8988T (cell line): ENCODE data around the gene SNX24.
"Not testable (repeated sequence)": the region's sequence is repeated elsewhere in the genome, so short reads cannot be mapped to it uniquely, and the experiment has no call there.

Experiments
- DNase-seq: peaks from one replicate; pipeline ENCODE4 v3.0.0; 2011

The SNX24 gene, protein sequence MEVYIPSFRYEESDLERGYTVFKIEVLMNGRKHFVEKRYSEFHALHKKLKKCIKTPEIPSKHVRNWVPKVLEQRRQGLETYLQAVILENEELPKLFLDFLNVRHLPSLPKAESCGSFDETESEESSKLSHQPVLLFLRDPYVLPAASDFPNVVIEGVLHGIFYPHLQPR

DNA sequence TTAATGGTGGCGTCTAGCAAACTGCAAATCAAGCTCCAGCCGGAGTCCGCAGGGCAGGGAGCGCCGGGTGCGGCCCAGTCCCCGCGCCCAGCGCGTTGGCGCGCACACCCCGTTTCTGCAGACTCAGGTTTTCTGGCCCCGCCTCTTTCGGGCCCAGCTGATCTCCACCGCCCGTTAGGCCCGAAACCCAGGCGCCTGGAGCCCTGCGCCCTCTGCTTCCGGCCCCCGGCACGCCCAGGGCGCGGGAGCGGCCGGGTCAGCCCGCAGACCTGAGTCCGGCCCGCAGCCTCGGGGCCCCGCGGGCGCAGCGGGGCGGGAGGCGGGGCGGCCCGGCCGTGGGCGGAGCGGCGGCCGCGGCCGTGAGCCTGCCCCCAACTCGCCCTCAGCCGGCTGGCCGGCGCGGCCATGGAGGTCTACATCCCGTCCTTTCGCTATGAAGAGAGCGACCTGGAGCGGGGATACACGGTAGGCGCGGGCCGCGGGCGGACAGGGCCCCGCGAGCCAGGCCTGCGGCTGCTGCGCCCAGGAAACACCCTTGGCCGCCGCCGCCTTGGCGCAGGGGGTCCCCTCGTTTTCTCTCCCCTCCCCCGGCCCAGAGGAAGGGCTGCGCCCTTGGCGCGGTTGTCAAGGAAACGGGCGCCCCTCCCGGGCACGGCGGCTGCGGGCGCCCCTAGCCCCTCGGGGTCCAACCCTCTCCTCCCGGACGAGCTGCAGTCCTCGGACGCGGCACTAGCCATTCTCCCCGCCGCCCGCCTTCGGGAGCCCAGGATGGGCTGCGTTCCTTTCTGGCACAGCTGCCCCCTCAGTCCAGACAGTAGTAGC lies at the start of gene SNX24:
SNX24 (plus strand) TSS at position 385 of the 822 bp plus-strand sequence; CDS start at position 406, 21 bp downstream.
- peak; percentile 66 for DNase-seq

DNA sequence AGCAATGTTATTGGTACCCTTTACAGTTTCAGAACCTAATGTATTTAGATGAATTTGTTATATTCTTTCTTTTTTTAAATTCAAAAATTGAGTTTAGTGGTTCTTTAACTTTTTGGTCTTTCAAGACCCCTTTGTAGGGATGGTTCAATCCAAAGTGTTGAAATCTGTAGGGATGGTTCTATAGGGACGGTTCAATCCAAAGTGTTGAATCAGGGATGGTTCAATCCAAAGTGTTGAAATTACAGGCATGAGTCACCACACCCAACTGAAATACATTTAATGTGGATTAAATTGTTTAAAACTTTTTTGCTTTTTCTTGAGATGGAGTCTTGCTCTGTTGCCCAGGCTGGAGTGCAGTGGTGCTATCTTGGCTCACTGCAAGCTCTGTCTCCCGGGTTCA lies 39.9 kb upstream of the SNX24 start:
- DNase-seq = no peak

DNA sequence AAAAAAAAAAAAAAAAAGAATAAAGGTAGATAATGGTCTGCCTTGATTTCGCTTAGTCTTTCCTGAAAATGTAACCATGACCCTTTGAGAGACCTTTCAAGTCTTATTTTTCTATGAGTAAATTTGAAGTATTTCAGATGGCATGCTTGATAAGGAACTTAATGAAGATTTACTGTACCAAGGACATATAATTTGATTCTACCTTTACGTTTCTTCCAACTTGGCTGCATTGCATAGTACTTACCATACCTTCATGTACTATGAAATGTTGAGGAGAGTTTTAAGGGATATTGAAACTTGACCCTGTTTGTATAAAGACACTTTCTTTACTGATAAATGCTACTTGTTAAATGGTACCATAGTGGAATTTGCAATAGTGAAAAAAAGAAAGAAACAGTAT lies 35.0 kb upstream of the SNX24 start:
- DNase-seq = no peak

DNA sequence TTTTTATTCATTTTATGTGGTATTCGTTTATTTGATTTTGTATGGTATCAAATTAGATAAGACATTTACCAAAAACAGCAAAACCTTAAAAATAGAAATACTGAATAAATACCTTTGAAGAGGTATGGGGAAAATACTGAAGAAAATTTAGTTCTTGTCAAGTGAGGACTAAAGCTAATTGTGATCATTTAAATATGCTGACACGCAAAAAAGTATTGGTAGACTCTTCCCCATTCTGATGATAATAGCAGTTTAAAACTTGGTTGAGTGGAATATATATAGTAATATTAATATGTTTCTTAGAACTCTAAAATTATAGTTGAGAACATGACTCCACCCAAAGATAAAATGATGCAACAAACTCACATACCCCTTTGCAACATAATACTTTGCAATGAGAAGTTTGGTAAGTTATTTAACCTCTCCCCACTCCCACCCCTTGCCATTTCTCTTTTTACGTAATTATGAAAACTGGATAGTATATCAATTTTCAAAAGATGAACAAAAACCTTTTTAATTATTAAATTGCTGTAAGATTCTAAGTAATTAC lies 30.1 kb upstream of the SNX24 start:
- DNase-seq = no peak

DNA sequence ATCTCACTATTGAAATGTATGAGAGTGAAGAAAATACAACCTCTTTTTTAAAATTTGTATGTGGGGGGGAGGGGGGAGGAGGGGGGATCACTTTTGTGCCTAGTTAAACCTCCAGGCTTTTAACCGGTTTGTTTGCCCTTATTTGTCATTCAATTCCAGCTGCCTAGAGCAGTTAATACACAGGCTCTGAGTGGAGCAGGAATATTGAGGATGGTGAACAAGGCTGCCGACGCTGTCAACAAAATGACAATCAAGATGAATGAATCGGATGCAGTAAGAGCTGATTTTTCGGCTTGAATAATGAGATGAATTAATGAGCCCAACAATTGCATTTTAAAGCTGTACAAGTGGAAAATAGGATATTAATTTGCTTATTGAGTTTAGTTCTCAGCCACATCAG lies 28.7 kb upstream of the SNX24 start:
- no peak for DNase-seq

DNA sequence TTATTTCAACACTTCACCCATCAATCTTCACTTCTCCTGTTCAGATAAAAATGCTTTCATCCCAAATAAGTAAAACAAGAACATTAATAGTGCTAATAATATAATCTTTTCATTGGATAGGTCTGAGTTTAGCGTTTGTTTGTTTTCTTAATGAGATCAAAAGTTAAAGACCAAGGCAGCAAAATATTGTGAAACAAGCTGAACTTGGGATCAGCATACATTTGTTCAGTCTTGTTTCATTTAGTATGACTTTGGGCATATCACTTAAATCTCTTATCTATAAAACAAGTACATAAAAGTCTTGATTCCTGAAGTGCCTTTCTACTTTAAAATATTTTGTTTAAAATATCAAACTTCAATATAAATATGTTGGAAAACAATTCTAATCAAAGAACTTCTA lies 13.4 kb upstream of the SNX24 start:
- DNase-seq = no peak

DNA sequence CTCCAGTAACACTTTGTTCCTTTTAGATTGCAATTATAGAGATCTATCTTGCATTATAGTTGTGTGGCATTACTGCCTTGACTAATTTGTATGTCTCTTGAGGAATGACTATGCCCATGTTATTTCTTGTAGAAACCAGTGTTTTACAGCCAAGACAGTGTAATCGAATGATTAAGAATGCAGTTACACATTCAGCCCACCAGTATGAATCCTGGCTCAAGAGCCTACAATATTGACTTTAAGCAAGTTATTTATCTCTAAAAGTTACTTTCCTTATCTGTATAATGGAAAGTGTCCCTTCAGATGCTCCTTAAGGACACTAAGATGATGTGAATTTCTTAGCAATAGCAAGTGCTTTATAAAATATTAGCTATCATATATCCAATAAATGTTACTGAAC lies 9.7 kb upstream of the SNX24 start:
- DNase-seq = no peak

DNA sequence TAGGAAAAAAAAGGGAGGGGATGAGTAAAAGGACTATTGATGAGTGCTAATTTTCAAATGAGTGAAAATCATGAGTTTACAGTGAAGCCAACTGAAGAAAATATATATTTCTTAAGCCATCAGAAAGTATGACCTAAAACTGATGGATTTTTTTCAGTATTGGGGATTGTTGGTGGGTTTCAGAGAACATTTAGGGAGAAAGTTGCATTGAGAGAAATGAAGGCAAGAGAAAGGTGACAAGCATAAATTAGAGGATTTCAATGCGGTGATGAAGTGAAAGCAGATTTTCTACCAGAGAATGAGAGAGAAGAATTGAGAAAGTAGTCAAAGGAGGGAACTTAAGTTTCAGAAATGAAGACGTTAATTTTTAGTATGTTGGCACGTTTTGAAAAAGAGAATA lies 8.5 kb upstream of the SNX24 start:
- DNase-seq = no peak

DNA sequence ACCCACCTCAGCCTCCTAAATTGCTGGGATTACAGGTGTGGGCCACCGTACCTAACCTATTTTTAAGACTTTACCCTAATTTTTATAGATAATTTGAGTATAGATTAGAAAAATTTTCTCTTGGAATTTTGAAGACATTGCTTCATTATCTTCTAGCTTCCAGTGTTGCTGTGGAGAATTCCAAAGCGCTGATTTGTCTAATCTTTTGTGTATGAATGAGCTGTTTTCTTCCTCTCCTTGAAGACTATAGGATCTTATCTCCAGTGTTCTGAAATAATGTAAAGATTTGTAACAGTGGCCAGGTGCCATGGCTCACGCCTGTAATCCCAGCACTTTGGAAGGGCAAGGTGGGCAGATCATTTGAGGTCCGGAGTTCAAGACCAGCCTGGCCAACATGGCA lies 5.7 kb upstream of the SNX24 start:
- DNase-seq = no peak

DNA sequence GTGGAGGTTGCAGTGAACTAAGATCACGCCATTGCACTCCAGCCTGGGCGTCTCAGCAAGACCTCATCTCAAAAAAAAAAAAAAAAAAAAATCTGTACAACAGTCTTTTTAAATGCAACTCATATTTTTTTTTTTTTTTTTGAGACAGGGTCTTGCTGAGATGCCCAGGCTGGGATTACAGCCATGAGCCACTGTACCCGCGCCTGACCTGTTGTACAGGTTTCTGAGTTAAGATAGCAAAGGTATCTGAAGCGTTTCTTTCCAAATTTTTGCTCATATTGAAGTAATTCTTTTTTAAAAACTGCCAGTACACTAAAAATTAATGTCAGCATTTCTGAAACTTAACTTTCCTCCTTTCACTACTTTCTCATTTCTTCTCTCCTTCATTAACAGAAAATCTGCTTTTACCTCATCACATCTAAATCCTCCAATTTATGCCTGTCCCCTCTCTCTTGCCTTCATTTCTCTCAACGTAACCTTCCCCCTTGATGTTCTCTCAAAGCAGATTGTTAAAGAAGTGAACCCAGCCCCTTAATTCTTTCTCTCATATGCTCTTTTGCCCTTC lies 3.3 kb upstream of the SNX24 start:
- no peak for DNase-seq

DNA sequence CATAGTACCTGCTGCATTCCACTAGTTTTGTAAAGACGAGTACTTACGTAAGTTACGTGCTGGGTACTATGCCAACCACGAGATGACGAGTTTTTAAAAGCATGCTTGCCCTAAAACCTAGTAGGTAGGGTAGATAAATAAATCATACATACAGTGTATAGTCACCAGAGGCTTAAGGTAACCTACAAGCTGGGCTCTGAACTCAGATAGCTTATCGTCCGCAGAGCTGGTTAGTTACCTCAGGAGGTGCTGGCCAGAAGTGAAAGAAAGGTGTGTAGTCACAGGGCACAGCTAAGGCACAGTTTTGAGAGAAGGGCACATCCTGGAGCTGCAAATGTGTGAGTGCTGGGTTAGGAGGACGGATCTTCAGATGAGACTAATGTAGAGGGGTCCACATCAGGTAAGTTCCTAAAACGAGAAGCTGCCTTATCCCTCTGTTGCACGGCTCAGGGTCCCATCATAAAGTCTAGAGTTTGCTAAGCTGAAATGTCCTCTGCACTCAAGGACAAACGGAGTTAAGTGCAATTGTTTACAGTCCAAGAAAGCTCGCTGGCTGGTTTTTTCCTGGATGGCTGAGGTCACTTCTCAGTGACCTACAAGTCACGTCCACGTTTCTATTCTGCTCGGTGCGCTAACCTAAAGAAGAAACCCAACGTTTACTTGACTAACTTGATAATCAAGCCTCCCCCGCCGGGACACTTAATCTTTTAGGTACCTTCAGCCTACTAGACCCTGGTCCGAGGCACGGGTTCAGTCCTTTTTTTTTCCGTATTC lies 1.1 kb upstream of the SNX24 start:
- DNase-seq = no peak

DNA sequence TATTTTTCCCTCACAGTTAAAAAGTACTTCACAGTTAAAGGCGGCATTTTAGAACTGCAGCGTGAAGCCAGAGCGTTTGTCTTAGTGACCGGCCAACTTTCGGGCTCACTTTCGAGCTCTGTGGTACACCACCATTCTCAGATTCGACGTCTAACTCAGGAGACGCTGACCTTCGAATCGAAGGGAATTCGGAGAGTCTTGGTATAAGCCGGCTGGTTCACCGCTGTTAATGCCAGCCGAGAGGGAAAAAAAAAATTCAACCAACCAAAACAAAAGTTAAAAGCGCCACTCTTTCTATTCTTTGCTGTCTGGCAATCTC lies 544 bp upstream of the SNX24 start:
- no peak for DNase-seq

DNA sequence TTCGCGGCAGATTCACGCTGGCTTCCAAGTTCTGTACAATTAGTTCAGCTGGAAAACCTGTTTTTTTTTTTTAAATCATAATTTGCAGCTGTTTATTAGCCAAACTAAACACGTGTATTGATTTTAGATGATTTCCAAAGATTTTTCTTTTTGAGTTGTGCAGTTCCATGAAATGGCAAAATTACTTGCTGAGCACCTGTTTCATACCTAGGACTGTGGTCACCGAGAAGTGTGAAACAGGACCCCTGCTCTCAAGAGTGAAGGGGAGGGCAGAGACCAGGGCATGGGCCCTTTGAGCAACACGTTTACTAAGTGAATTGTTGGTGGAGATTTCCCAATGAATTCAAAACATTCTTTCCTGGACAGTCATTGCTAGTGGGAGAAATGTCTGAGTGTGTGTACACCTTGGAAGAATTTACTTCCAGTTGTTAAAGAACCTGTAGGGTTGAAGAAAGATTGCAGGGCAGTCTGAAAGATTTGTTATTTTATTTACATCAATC lies 688 bp downstream of the SNX24 start:
- peak; percentile 44 for DNase-seq

DNA sequence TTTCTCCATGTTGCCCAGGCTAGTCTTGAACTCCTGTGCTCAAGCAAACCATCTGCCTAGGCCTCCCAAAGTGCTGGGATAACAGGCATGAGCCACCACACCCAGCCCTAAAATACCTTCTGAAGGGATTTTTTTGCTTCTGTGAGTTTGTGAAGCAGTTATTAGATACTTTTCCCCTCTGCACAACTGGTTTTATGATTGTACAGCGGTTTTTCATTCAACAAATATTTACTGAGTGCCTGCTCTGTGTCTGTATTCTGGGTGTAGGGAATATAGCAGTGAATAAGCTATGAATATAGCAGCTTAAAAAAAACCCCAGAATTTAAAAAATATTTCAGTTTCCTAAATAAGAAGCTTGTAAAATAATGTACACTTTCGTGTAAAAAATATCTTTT lies 2.3 kb downstream of the SNX24 start:
- DNase-seq = no peak

DNA sequence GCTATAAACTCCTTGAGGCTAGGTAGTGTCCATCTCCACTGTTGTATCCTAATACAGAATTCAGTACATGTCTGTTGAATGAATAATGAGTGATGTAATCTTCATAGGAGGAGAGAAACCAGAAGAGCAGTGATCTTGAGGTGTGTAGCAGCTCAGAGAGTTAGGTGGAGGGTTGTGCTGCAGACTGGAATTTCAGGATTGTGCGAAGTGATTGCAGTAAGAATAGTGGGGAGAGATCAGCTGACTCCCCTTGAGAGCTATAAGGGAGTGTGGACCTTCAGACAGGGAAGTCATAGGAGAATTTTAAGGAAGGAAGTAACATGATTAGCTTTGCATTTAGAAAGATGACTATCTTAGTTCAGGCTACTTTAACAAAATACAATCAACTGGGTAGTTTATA lies 4.4 kb downstream of the SNX24 start:
- no peak for DNase-seq

DNA sequence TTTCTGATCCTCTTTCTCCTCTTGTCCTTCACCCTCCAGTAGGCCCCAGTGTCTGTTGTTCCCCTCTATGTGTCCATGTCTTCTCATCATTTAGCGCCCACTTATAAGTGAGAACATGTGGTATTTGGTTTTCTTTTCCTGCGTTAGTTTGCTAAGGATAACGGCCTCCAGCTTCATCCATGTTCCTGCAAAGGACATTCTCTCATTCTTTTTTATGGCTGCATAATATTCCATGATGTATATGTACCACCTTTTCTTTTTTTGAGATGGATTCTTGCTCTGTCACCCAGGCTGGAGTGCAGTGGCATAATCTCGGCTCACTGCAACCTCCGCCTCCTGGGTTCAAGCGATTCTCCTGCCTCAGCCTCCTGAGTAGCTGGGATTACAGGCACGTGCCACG lies 12.1 kb downstream of the SNX24 start:
- not testable (repeated sequence) for DNase-seq

DNA sequence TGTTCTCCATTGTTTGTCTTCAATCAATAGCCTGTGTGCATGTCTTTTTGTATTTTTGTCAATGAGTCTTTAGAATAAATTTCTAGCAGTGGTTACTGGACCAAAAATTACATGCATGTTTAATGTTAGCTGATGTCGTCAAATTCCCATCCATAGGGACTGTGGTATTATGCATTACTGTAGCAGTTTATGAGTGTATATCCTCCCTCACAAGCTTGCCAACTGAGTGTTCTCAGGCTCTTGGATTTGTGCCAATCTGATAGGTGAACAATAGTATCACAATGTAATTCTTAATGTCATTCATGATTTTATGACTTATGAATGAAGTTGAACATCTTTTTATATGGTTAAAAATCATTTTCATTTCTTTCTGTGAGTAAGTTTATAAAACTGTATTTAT lies 13.0 kb downstream of the SNX24 start:
- DNase-seq = no peak

DNA sequence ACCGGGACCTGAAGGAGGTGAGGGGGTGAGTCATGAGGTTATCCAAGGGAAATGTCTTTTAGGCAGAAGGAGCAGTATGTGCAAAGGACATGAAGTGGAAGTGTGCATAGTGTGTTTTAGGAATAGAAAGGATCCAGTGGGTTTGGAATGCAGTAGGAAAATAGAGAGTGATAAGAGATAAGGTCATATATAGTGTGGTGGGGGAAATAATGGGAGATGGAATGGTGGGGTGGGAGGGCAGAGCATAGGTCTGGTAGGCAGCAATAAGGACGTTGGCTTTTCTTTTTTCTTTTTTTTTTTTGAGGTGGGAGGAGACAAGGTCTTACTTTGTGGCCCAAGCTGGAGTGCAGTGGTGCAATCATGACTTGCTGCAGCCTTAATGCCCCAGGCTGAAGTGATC lies 17.8 kb downstream of the SNX24 start:
- no peak for DNase-seq

DNA sequence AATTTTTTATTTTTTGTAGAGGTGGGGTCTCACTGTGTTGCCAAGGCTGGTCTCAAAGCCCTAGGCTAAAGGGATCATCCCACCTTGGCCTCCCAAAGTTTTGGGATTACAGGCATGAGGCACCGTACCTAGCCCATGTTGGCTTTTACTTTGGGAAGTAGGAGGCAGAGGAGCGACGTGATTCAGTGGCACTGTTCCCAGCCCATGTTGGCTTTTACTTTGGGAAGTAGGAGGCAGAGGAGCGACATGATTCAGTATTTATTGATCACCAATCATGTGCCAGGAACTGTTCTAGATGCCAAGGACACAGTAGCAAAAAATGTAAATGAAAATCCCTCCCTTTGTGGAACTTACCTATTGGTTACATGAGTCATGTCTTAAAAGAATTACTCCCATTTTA lies 18.3 kb downstream of the SNX24 start:
- DNase-seq = no peak

DNA sequence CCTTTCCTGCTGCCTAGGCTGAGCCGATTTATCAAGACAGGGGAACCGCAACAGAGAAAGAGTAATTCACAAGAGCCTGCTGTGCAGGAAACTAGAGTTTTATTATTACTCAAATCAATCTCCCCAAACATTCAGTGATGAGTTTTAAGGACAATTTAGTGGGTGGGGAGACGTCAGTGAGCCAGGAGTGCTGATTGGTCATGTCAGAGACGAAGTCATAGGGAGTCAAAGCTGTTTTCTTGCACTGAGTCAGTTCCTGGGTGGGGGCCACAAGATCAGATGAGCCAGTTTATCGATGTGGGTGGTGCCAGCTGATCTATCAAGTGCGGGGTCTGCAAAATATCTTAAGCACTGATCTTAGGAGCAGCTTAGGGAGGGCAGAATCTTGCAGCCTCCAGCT lies 19.0 kb downstream of the SNX24 start:
- DNase-seq = no peak

DNA sequence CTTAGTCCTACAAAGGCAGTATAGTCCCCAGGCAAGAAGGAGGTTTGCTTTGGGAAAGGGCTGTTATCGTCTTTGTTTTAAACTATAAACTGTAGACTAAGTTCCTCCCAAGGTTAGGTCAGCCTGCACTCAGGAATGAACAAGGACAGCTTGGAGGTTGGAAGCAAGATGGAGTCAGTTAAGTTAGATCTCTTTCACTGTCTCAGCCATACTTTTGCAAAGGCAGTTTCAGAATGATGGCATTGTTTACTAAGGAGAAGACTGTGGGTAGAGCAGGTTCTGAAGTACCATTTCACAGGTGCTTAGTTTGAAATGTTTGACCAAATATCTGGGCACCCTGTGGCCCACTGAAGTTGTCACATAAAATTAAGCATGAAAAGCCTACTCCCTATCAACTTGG lies 19.4 kb downstream of the SNX24 start:
- no peak for DNase-seq

DNA sequence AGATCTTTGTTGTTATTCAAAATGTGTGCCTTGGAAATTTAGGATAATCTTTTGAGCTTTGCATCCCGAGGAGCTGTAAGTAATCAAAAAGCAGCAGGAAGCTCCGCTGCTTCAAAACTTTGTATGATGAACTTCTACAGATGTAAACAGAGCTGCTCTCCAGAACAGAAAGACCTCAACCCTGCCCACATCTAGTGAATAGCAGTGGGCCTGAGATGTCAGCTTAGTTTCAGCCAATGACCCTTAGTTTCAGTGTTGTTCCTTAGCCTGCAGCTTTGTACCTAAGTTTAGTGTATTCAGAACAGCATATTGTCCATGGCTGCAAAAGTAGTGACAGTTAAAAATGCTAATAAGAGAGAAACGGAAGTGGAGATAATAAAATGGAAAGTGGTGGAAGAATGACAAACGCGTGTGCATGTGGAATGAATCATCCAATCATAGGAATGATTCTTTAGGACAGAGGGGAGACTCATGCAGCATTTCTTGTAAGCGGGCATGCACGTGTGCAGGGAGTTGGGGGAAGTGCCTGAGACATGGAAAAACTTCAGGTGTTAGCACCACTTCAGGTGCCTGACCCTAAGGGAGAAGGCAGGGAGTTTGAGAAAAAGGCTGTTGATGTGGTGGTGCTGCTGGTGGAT lies 24.9 kb downstream of the SNX24 start:
- DNase-seq = no peak

DNA sequence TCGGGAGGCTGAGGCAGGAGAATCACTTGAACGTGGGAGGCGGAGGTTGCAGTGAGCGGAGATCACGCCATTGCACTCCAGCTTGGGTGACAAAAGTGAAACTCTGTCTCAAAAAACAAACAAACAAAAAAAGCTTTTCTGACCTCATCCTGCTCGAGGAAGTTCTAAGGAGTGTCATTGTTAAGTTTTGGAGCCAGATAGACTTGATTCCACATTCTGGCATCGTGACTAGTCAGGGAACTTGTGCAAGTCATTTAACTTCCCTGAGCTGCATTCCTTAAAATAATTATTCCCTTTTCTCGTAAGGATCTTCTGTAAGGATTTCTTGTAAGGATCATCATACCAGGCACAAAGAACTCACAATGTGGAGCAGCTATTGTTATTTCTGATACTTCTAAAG lies 26.2 kb downstream of the SNX24 start:
- DNase-seq = no peak
